Measurements from ENCODE around the gene LRRTM4. TPM values are rescaled to one million over a fixed set of nuclear protein-coding genes. Genes with fewer than 3 reads are reported as not detected.

LRRTM4 gene
- total and polyA plus RNA-seq, 2 donors (not counting 1 experiment from before 2014, with no cell fraction given): not detected

DNA sequence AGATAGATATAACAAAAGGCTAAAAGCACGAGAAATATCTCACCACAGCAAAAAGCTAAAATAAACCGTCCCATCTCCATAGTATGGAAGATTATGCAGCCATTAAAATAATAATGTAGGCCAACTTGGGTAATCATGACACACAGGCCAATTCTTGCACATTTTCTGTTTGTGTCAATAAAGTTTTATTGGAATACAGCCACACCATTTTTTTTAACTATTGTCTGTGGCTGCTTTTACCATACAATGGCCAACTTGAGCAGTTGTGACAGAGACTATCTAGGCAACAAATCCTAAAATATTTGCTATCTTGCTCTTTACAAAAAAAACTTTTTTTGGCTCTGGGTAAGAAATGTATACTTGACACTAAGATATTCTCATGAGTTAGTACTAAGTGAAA, 212.5 kb downstream of the LRRTM4 start:
- TF ChIP-seq, protein P1, sequence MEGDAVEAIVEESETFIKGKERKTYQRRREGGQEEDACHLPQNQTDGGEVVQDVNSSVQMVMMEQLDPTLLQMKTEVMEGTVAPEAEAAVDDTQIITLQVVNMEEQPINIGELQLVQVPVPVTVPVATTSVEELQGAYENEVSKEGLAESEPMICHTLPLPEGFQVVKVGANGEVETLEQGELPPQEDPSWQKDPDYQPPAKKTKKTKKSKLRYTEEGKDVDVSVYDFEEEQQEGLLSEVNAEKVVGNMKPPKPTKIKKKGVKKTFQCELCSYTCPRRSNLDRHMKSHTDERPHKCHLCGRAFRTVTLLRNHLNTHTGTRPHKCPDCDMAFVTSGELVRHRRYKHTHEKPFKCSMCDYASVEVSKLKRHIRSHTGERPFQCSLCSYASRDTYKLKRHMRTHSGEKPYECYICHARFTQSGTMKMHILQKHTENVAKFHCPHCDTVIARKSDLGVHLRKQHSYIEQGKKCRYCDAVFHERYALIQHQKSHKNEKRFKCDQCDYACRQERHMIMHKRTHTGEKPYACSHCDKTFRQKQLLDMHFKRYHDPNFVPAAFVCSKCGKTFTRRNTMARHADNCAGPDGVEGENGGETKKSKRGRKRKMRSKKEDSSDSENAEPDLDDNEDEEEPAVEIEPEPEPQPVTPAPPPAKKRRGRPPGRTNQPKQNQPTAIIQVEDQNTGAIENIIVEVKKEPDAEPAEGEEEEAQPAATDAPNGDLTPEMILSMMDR (IDR thresholded peaks at IDR 0.05): no peak
- no peak for TF ChIP-seq EZH2 (IDR thresholded peaks at IDR 0.05; ENCODE audit: borderline replicate concordance, insufficient read depth, low read depth, low read length, poor library complexity, severe bottlenecking)
- ChIA-PET CTCF (no interaction called here), POLR2A (no interaction called here)
- Histone ChIP-seq H3K4me3 (ENCODE audit: control extremely low read depth in 1 of 5, extremely low read depth in 1 of 5, insufficient read depth in 1 of 5, low read depth in 2 of 5, low read length in 4 of 5) (no peak overlapping the region), H3K4me2 (replicated peaks; ENCODE audit: low read depth, low read length, poor library complexity, severe bottlenecking) (no peak overlapping the region), H4K20me1 (ENCODE audit: control insufficient read depth, insufficient read depth, low read length, poor library complexity, severe bottlenecking) (no peaks in the 10 kb centered on the region), H3K27me3 (replicated peaks in 1 of 4; ENCODE audit: control extremely low read depth in 1 of 4, control insufficient read depth in 3 of 4, insufficient read depth in 4 of 4, low read length in 3 of 4) (no peaks in the 10 kb centered on the region), H3K27ac (ENCODE audit: low read length in 2 of 2) (no peak overlapping the region), H3K9ac (ENCODE audit: low read length) (no peak overlapping the region), H3K79me2 (ENCODE audit: control insufficient read depth, insufficient read depth, low read length) (no peaks in the 10 kb centered on the region), H3K36me3 (replicated peaks in 1 of 2; ENCODE audit: control extremely low read depth in 1 of 2, control insufficient read depth in 1 of 2, extremely low read depth in 1 of 2, insufficient read depth in 2 of 2, low read length in 1 of 2) (no peaks in the 10 kb centered on the region), H3K9me3 (ENCODE audit: control extremely low read depth in 1 of 3, control insufficient read depth in 2 of 3, insufficient read depth in 1 of 3, low read length in 2 of 3) (no peaks in the 10 kb centered on the region), H3K4me1 (ENCODE audit: control insufficient read depth in 2 of 2, insufficient read depth in 2 of 2, low read length in 2 of 2) (no peaks in the 10 kb centered on the region), H2AFZ (ENCODE audit: insufficient read depth, low read depth, low read length, poor library complexity, severe bottlenecking) (no peak overlapping the region)
- no peak overlapping the region for H3K4me3 Mint-ChIP-seq
- DNase-seq: no peak
- ATAC-seq (ENCODE audit: low read depth): no peak
- intact Hi-C loops (cut with micrococcal nuclease): no loop called here
- H3K27me3 Mint-ChIP-seq: no peaks in the 10 kb centered on the region
- H3K27ac Mint-ChIP-seq: no peak overlapping the region
- H3K4me1 Mint-ChIP-seq: no peaks in the 10 kb centered on the region
- H3K9me3 Mint-ChIP-seq (ENCODE audit: insufficient read depth): peaks cover 11% of the 10 kb centered on the region
- no CpG with 5 or more reads among the region's 2 CpGs for WGBS (ENCODE audit: insufficient coverage)

- Histone ChIP-seq H3K9me3 (ENCODE audit: control extremely low read depth in 1 of 3, control insufficient read depth in 2 of 3, insufficient read depth in 1 of 3, low read length in 2 of 3) (no peaks in the 10 kb centered on the region), H3K36me3 (replicated peaks in 1 of 2; ENCODE audit: control extremely low read depth in 1 of 2, control insufficient read depth in 1 of 2, extremely low read depth in 1 of 2, insufficient read depth in 2 of 2, low read length in 1 of 2) (no peaks in the 10 kb centered on the region), H3K4me2 (replicated peaks; ENCODE audit: low read depth, low read length, poor library complexity, severe bottlenecking) (no peak overlapping the region), H2AFZ (ENCODE audit: insufficient read depth, low read depth, low read length, poor library complexity, severe bottlenecking) (no peak overlapping the region), H3K4me1 (ENCODE audit: control insufficient read depth in 2 of 2, insufficient read depth in 2 of 2, low read length in 2 of 2) (no peaks in the 10 kb centered on the region), H3K79me2 (ENCODE audit: control insufficient read depth, insufficient read depth, low read length) (no peaks in the 10 kb centered on the region), H3K9ac (ENCODE audit: low read length) (no peak overlapping the region), H3K27me3 (replicated peaks in 1 of 4; ENCODE audit: control extremely low read depth in 1 of 4, control insufficient read depth in 3 of 4, insufficient read depth in 4 of 4, low read length in 3 of 4) (no peaks in the 10 kb centered on the region), H4K20me1 (ENCODE audit: control insufficient read depth, insufficient read depth, low read length, poor library complexity, severe bottlenecking) (no peaks in the 10 kb centered on the region), H3K27ac (ENCODE audit: low read length in 2 of 2) (no peak overlapping the region), H3K4me3 (ENCODE audit: control extremely low read depth in 1 of 5, extremely low read depth in 1 of 5, insufficient read depth in 1 of 5, low read depth in 2 of 5, low read length in 4 of 5) (no peak overlapping the region)
- intact Hi-C loops (cut with micrococcal nuclease): no loop called here
- peaks cover 3% of the 10 kb centered on the region for H3K9me3 Mint-ChIP-seq (ENCODE audit: insufficient read depth)
- no peaks in the 10 kb centered on the region for H3K27me3 Mint-ChIP-seq
- TF ChIP-seq, protein P1 (IDR thresholded peaks at IDR 0.05): no peak
- no peak for TF ChIP-seq EZH2 (IDR thresholded peaks at IDR 0.05; ENCODE audit: borderline replicate concordance, insufficient read depth, low read depth, low read length, poor library complexity, severe bottlenecking)
- no peak overlapping the region for H3K27ac Mint-ChIP-seq
- CTCF ChIA-PET: no interaction called here
- POLR2A ChIA-PET: no interaction called here
- no peak overlapping the region for H3K4me3 Mint-ChIP-seq
- ATAC-seq (ENCODE audit: low read depth) (no peak), DNase-seq (no peak)
- H3K4me1 Mint-ChIP-seq: no peaks in the 10 kb centered on the region
- no CpG with 5 or more reads among the region's 1 CpG for WGBS (ENCODE audit: insufficient coverage)
These were observed 220.7 kb downstream of the LRRTM4 start for GRCh38 chr2:77301441-77301840.
